Glutamatergic neuron (in vitro differentiated cells): ENCODE results near the gene ZDHHC3. TPM values are rescaled to one million over a fixed set of nuclear protein-coding genes. Genes with fewer than 3 reads are reported as not detected.

Experiments used
- DNase-seq: peaks from one replicate; pipeline ENCODE4 v3.0.0; 2022
- H3K27ac Mint-ChIP-seq: one replicate; pipeline ENCODE4 v1.8.0; 2020; ENCODE audit warnings: mild to moderate bottlenecking, mixed read lengths, inconsistent platforms; ENCODE audit not compliant: unreplicated experiment
- H3K27me3 Mint-ChIP-seq: one replicate; pipeline ENCODE4 v1.8.0; 2020; ENCODE audit warnings: mild to moderate bottlenecking, moderate library complexity, mixed read lengths, inconsistent platforms; ENCODE audit not compliant: unreplicated experiment
- H3K36me3 Mint-ChIP-seq: one replicate; pipeline ENCODE4 v1.8.0; 2020; ENCODE audit warnings: mild to moderate bottlenecking, mixed read lengths, inconsistent platforms; ENCODE audit not compliant: unreplicated experiment
- H3K4me1 Mint-ChIP-seq: one replicate; pipeline ENCODE4 v1.8.0; 2020; ENCODE audit warnings: mild to moderate bottlenecking, low read depth, mixed read lengths, inconsistent platforms; ENCODE audit not compliant: unreplicated experiment
- H3K4me3 Mint-ChIP-seq: one replicate; pipeline ENCODE4 v1.8.0; 2020; ENCODE audit warnings: mild to moderate bottlenecking, mixed read lengths, inconsistent platforms; ENCODE audit not compliant: unreplicated experiment
- H3K9me3 Mint-ChIP-seq: one replicate; pipeline ENCODE4 v1.8.0; 2020; ENCODE audit warnings: mild to moderate bottlenecking, moderate library complexity, mixed read lengths, inconsistent platforms; ENCODE audit not compliant: unreplicated experiment
- CTCF ChIP-seq: fragments of 200-600 bp; sonication (generic); IDR thresholded peaks from one replicate; pipeline ENCODE4 v1.5.0; 2021; ENCODE audit not compliant: partially characterized antibody, unreplicated experiment
- total RNA-seq: library from RNA; stranded (reverse); fragmentation: NEBNext Ultra II Directional; extraction: Animal tissue kit (Norgen Biotek cat#: 25700); gene quantifications from one replicate; pipeline ENCODE4 v1.2.1, GENCODE V29; 2021; ENCODE audit not compliant: unreplicated experiment

Gene ZDHHC3
- total RNA-seq, 1 donor from 2014 or later, result 52.4 TPM

GRCh38 chr3:44948239-44948638 lies 27.7 kb downstream of the ZDHHC3 start:
- no peak overlapping the region for H3K27ac Mint-ChIP-seq
- H3K4me1 Mint-ChIP-seq, result peaks cover 8% of the 10 kb centered on the region
- TF ChIP-seq CTCF, result no peak
- peaks cover 2% of the 10 kb centered on the region for H3K27me3 Mint-ChIP-seq
- H3K9me3 Mint-ChIP-seq, result peaks cover 6% of the 10 kb centered on the region
- H3K36me3 Mint-ChIP-seq, result no peaks in the 10 kb centered on the region
- DNase-seq, result no peak
- no peak overlapping the region for H3K4me3 Mint-ChIP-seq

GRCh38 chr3:44942202-44942921 lies 33.6 kb downstream of the ZDHHC3 start:
- Mint-ChIP-seq H3K9me3 (peaks cover 14% of the 10 kb centered on the region), H3K27me3 (peaks cover 3% of the 10 kb centered on the region), H3K27ac (no peak overlapping the region), H3K4me3 (no peak overlapping the region), H3K36me3 (no peaks in the 10 kb centered on the region), H3K4me1 (peaks cover 12% of the 10 kb centered on the region)
- no peak for TF ChIP-seq CTCF
- no peak for DNase-seq

GRCh38 chr3:44939581-44940036 lies 36.4 kb downstream of the ZDHHC3 start:
- Mint-ChIP-seq H3K27me3 (peaks cover 2% of the 10 kb centered on the region), H3K9me3 (peaks cover 14% of the 10 kb centered on the region), H3K36me3 (no peaks in the 10 kb centered on the region), H3K27ac (peak overlapping the region; percentile 55), H3K4me1 (peaks cover 12% of the 10 kb centered on the region), H3K4me3 (no peak overlapping the region)
- TF ChIP-seq CTCF, result no peak
- no peak for DNase-seq

GRCh38 chr3:44932986-44933944 lies 42.7 kb downstream of the ZDHHC3 start:
- no peak for DNase-seq
- peaks cover 2% of the 10 kb centered on the region for H3K9me3 Mint-ChIP-seq
- H3K27me3 Mint-ChIP-seq, result no peaks in the 10 kb centered on the region
- no peak for TF ChIP-seq CTCF
- no peak overlapping the region for H3K27ac Mint-ChIP-seq
- no peak overlapping the region for H3K4me3 Mint-ChIP-seq
- H3K36me3 Mint-ChIP-seq, result no peaks in the 10 kb centered on the region
- no peaks in the 10 kb centered on the region for H3K4me1 Mint-ChIP-seq
